Activated CD8-positive, alpha-beta memory T cell treated with anti-CD3 and anti-CD28 coated beads, Interleukin-2, amount 50 U/mL, for 24 hours (primary cell): ENCODE measurements around the gene RBM28.

ENCODE experiments used
- DNase-seq: peaks from one replicate; pipeline ENCODE4 v3.0.0-alpha.2; 2020; ENCODE audit errors: extremely low read depth

RBM28 gene

GRCh38 chr7:128262273-128263028 lies 81.3 kb downstream of the RBM28 start:
- no peak for DNase-seq

- DNase-seq, result no peak
These were observed 83.5 kb downstream of the RBM28 start for GRCh38 chr7:128260069-128260795.

- no peak for DNase-seq
These were observed 84.3 kb downstream of the RBM28 start for GRCh38 chr7:128259131-128260061.

- DNase-seq, result no peak
These were observed 86.2 kb downstream of the RBM28 start for GRCh38 chr7:128257458-128257857.

GRCh38 chr7:128255271-128255670 lies 88.4 kb downstream of the RBM28 start:
- no peak for DNase-seq

- DNase-seq, result no peak
These were observed 89.2 kb downstream of the RBM28 start for GRCh38 chr7:128254470-128254869.

- DNase-seq, result no peak
These were observed 90.0 kb downstream of the RBM28 start for GRCh38 chr7:128253701-128254100.

GRCh38 chr7:128251337-128251736 lies 92.4 kb downstream of the RBM28 start:
- no peak for DNase-seq
